ENCODE measurements around the gene SRPK1. TPM values are rescaled to one million over a fixed set of nuclear protein-coding genes. Genes with fewer than 3 reads are reported as not detected.

SRPK1 gene
- total and polyA plus RNA-seq, 2 of the 8 experiments (the other 6 are each of a cell fraction or from before 2014, with no cell fraction given), result 25.7 to 116 TPM

DNA sequence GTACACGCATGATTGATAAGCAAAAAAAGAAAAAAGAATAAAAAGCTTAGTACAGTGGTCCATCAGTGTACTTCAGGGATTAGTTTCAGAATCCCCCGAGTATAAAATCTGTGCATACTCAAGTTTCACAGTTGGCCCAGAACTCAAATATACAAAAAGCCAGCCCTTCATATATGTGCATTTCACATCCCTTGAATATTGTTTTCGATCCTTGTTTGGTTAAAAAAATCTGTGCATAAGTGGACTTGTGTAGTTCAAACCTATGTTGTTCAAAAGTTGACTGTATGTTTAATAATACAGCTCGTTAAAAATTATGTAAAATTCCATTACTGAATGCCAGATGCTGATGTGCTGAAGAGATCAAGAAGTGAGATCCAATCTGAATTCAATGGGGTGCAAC lies 61.5 kb downstream of the SRPK1 start:
- Histone ChIP-seq H3K79me2 (ENCODE audit: control insufficient read depth in 1 of 2, insufficient read depth in 2 of 2, low read length in 2 of 2) (0 out of 4 replicates have a peak, but pooled peaks cover 0 to 6% of the 10 kb centered on the region in 2 experiments), H3K23ac (ENCODE audit: insufficient read length) (no peak overlapping the region), H3K9ac (replicated peaks in 1 of 4; ENCODE audit: extremely low read depth in 1 of 4, low read depth in 3 of 4, low read length in 3 of 4) (no peak overlapping the region), H3K14ac (ENCODE audit: insufficient read length) (no peak overlapping the region), H2AFZ (ENCODE audit: low read length) (no peak overlapping the region), H2BK15ac (ENCODE audit: low read length) (no peak overlapping the region), H2BK5ac (ENCODE audit: low read depth, low read length) (no peak overlapping the region), H4K5ac (ENCODE audit: insufficient read length, low read depth, low read length) (no peak overlapping the region), H2AK5ac (ENCODE audit: low read depth, low read length) (no peak overlapping the region), H2BK20ac (ENCODE audit: low read length) (no peak overlapping the region), H4K91ac (replicated peaks; ENCODE audit: insufficient read length, low read length) (no peak overlapping the region), H2BK12ac (ENCODE audit: low read depth, low read length) (no peak overlapping the region), H3K18ac (ENCODE audit: extremely low read depth, low read length) (no peak overlapping the region), H4K8ac (ENCODE audit: extremely low read depth, insufficient read depth, low read length) (no peak overlapping the region), H3K36me3 (ENCODE audit: control insufficient read depth in 2 of 4, insufficient read depth in 4 of 4, low read length in 3 of 4) (peaks cover 9 to 65% (median 32%) of the 10 kb centered on the region in 4 experiments), H3K79me1 (ENCODE audit: low read depth, low read length) (no peaks in the 10 kb centered on the region), H3K9me3 (ENCODE audit: insufficient read depth in 2 of 2, low read depth in 1 of 2, low read length in 1 of 2) (0 out of 4 replicates have a peak, but pooled peaks cover 0 to 2% of the 10 kb centered on the region in 2 experiments), H2BK120ac (replicated peaks; ENCODE audit: low read depth, low read length) (no peak overlapping the region), H4K20me1 (replicated peaks in 1 of 2; ENCODE audit: control insufficient read depth in 1 of 2, insufficient read depth in 2 of 2, low read length in 2 of 2) (peaks cover 4 to 6% of the 10 kb centered on the region in 2 experiments), H3K4me1 (replicated peaks in 1 of 4; ENCODE audit: control insufficient read depth in 3 of 4, insufficient read depth in 4 of 4, low read length in 3 of 4) (0 out of 7 replicates have a peak, but pooled peaks cover 0 to 3% (median under 1%) of the 10 kb centered on the region in 4 experiments), H3K4me3 (ENCODE audit: extremely low read depth in 1 of 4, insufficient read depth in 2 of 4, low read depth in 3 of 4, low read length in 4 of 4) (no peak overlapping the region), H3K4ac (replicated peaks; ENCODE audit: insufficient read length, low read depth, low read length) (no peak overlapping the region), H3K56ac (replicated peaks; ENCODE audit: insufficient read length, low read depth, low read length) (no peak overlapping the region), H3K23me2 (ENCODE audit: low read depth, low read length) (no peaks in the 10 kb centered on the region; the same call in 1 of the 2 replicates), H3K4me2 (ENCODE audit: insufficient read depth in 1 of 2, low read depth in 2 of 2, low read length in 2 of 2) (no peak overlapping the region), H3K27me3 (replicated peaks in 1 of 4; ENCODE audit: control insufficient read depth in 3 of 4, extremely low read depth in 1 of 4, insufficient read depth in 3 of 4, low read length in 3 of 4) (no peaks in the 10 kb centered on the region), H3K27ac (ENCODE audit: low read depth, low read length) (no peak overlapping the region)
- ChIA-PET POLR2A (ENCODE audit: partially characterized antibody) (interaction anchor here (0.8 kb wide), 1 partner anchor 24 kb away, joined by 3 read pairs; no protein-coding TSS in a partner anchor), CTCF (ENCODE audit: partially characterized antibody) (interaction anchor here (0.6 to 0.8 kb wide), 2 partner anchors 14 to 236 kb away, joined by 3 read pairs; no protein-coding TSS in a partner anchor)
- no peak for DNase-seq (ENCODE audit: low read depth in 1 of 2, low spot score in 2 of 2)
- TF ChIP-seq SIX5 (IDR thresholded peaks at IDR 0.05; ENCODE audit: low read depth, low read length), result no peak
- TF ChIP-seq CREB1 (IDR thresholded peaks at IDR 0.05), result no peak
- no peak for TF ChIP-seq SIN3A (conservative IDR thresholded peaks at IDR 0.05 in 1 of 2, IDR thresholded peaks at IDR 0.05 in 1 of 2; ENCODE audit: low read depth in 1 of 2, low read length in 2 of 2)
- TF ChIP-seq, protein P1, sequence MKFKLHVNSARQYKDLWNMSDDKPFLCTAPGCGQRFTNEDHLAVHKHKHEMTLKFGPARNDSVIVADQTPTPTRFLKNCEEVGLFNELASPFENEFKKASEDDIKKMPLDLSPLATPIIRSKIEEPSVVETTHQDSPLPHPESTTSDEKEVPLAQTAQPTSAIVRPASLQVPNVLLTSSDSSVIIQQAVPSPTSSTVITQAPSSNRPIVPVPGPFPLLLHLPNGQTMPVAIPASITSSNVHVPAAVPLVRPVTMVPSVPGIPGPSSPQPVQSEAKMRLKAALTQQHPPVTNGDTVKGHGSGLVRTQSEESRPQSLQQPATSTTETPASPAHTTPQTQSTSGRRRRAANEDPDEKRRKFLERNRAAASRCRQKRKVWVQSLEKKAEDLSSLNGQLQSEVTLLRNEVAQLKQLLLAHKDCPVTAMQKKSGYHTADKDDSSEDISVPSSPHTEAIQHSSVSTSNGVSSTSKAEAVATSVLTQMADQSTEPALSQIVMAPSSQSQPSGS (IDR thresholded peaks at IDR 0.05; ENCODE audit: low read length), result no peak
- no peak for TF ChIP-seq ASH2L (IDR thresholded peaks at IDR 0.05; ENCODE audit: low read length)
- TF ChIP-seq HDAC6 (IDR thresholded peaks at IDR 0.05; ENCODE audit: low read depth, low read length), result no peak
- FAIRE-seq, result no peak
- 91% methylated on average over 4 of the region's 4 CpGs; no CpG with 5 or more reads in 1 of the 2 experiments for WGBS, 2 experiments (ENCODE audit: extremely low coverage in 1 of 2, insufficient coverage in 1 of 2, insufficient read length in 1 of 2, insufficient replicate concordance in 2 of 2, low coverage in 1 of 2, low lambda C conversion rate in 2 of 2, missing lambda C conversion rate in 1 of 2)
